Thyroid gland (tissue), 4 donors: Measurements from ENCODE around the gene RILPL1. TPM values are rescaled to one million over a fixed set of nuclear protein-coding genes. Genes with fewer than 3 reads are reported as not detected.
"Not testable (repeated sequence)": the region's sequence is repeated elsewhere in the genome, so short reads cannot be mapped to it uniquely, and the experiment has no call there.

Source experiments
- DNase-seq, 2 donors: peaks; one replicate each; pipeline ENCODE4 v3.0.0-alpha.2; 2019
- H3K27ac ChIP-seq, 3 donors: fragments of 200-600 bp; sonication (generic); 1 replicate in 2 of 3; 2 replicates in 1 of 3; pipeline ENCODE4 v1.5.1; 2016 to 2019; ENCODE audit warnings: mild to moderate bottlenecking in 1 of 3, moderate library complexity in 1 of 3
- H3K27me3 ChIP-seq: fragments of 200-600 bp; sonication (generic); one replicate; pipeline ENCODE4 v1.5.1; 2019
- H3K36me3 ChIP-seq, 2 donors: fragments of 200-600 bp; sonication (generic); one replicate each; pipeline ENCODE4 v1.5.1; 2016 to 2019
- H3K4me1 ChIP-seq, 2 donors: fragments of 200-600 bp; sonication (generic); one replicate each; pipeline ENCODE4 v1.5.1; 2017 to 2019
- H3K4me3 ChIP-seq, 3 donors: fragments of 200-600 bp; sonication (generic); replicated peaks in 1 of 3; 1 replicate in 2 of 3; 2 replicates in 1 of 3; pipeline ENCODE4 v1.5.1; 2016; ENCODE audit warnings: mild to moderate bottlenecking in 1 of 3
- H3K9me3 ChIP-seq: fragments of 200-600 bp; sonication (generic); one replicate; pipeline ENCODE4 v1.5.1; 2017
- POLR2A ChIP-seq, 2 donors: fragments of 450-650 bp; IDR thresholded peaks; one replicate each; pipeline ENCODE4 v1.6.1; 2017; ENCODE audit warnings: antibody characterized with exemption in 2 of 2, mild to moderate bottlenecking in 2 of 2, moderate library complexity in 1 of 2
- WGBS, 2 donors: methylation state at CpG; one replicate each; pipeline ENCODE4 v1.1.5; 2017; 5-methylcytosine and 5-hydroxymethylcytosine counted together
- intact Hi-C: fragments of 100-400 bp; cut with DNase I; formaldehyde crosslinking; loops from one replicate; pipeline ENCODE4 v1.15.1; 2023
- total RNA-seq, 4 donors: library from RNA; depleted of rRNA; stranded (reverse); fragments of >200 nt; gene quantifications; one replicate each; pipeline ENCODE4 v1.2.3, GENCODE V29; 2016
- TF ChIP-seq, protein P1 (sequence below), 6 experiments: fragments of 200-600 bp in 3 of 6; fragments of 450-650 bp in 3 of 6; sonication (generic) in 3 of 6; IDR thresholded peaks; one replicate each; pipeline ENCODE4 v1.5.1; 2016 to 2019; ENCODE audit warnings: antibody characterized with exemption in 6 of 6, mild to moderate bottlenecking in 2 of 6, inconsistent platforms in 1 of 6, moderate library complexity in 1 of 6

RILPL1 gene
- total RNA-seq, 4 donors from 2014 or later, result 22.0 to 37.8 (median 31.6) TPM

DNA sequence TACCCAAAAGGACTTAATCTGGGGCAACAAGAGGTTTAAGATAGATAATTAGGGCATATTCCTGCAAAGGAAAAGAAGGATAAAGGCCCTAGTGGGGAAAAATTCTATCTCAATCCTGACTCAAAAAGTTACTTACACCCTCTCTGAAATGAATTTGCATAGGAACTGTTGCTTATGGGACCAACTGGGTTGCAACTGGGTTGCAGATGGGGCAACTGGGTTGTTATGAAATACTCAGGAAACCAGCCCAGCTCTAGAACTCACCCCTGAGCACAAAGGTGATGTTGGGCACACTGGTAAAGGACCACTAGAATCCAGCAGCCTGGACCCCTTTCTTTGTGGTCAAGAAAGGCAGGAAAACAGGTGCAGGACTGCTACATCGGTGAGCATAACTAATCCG lies 17.2 kb upstream of the RILPL1 start:
- 95 to 97% methylated on average over 2 of the region's 2 CpGs for WGBS, 2 donors
- no peak for TF ChIP-seq POLR2A (IDR thresholded peaks at IDR 0.05)
- TF ChIP-seq, protein P1, sequence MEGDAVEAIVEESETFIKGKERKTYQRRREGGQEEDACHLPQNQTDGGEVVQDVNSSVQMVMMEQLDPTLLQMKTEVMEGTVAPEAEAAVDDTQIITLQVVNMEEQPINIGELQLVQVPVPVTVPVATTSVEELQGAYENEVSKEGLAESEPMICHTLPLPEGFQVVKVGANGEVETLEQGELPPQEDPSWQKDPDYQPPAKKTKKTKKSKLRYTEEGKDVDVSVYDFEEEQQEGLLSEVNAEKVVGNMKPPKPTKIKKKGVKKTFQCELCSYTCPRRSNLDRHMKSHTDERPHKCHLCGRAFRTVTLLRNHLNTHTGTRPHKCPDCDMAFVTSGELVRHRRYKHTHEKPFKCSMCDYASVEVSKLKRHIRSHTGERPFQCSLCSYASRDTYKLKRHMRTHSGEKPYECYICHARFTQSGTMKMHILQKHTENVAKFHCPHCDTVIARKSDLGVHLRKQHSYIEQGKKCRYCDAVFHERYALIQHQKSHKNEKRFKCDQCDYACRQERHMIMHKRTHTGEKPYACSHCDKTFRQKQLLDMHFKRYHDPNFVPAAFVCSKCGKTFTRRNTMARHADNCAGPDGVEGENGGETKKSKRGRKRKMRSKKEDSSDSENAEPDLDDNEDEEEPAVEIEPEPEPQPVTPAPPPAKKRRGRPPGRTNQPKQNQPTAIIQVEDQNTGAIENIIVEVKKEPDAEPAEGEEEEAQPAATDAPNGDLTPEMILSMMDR (IDR thresholded peaks at IDR 0.05), result no peak
- Histone ChIP-seq H3K9me3 (no peaks in the 10 kb centered on the region), H3K27me3 (no peaks in the 10 kb centered on the region), H3K27ac (no peak overlapping the region), H3K36me3 (no peaks in the 10 kb centered on the region), H3K4me3 (no peak overlapping the region), H3K4me1 (no peaks in the 10 kb centered on the region)
- intact Hi-C loops, result no loop called here
- no peak for DNase-seq

DNA sequence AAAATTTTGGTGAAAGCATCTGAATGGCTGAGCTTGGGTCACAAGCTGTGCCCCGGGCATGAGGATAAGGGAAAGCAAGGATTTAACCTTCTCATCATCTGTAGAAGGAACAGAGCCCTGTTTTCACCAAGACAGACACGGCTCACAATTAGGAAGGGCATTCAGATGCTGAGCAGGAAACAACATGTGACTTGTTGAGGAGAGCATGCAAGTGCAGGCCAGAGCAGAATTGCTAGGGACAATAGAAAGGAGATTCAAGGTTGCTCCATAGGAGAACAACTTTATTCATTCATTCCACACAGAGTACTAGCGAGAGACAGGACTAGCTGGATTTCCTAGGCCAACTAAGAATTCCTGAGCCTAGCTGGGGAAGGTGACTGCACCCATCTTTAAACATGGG lies 14.6 kb upstream of the RILPL1 start:
- intact Hi-C loops, result no loop called here
- Histone ChIP-seq H3K4me1 (no peaks in the 10 kb centered on the region), H3K27ac (no peak overlapping the region), H3K27me3 (no peaks in the 10 kb centered on the region), H3K4me3 (no peak overlapping the region), H3K9me3 (no peaks in the 10 kb centered on the region), H3K36me3 (no peaks in the 10 kb centered on the region)
- WGBS, 2 donors, result 61 to 64% methylated on average over 3 of the region's 3 CpGs
- TF ChIP-seq POLR2A (IDR thresholded peaks at IDR 0.05), result no peak
- TF ChIP-seq, protein P1 (IDR thresholded peaks at IDR 0.05), result no peak
- no peak for DNase-seq

DNA sequence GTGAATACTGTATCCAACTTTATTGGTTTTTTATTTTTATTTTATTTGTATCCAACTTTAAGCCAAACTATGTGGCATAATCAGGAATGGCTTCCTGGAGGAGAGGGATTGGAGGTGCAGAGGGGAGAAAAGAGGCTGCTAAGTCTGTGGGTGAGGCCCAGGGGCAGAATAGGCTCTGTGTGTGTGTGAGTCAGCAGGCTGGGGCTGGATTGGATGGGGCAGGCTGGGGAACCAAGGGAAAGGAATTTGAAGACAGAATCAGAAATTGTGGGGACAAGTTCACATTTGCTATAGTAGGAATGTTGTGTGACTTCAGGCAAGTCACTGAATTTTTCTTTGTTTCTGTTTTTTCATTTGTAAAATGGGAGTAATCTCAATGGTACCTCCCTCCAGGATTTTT lies 12.8 kb upstream of the RILPL1 start:
- no peak for TF ChIP-seq POLR2A (IDR thresholded peaks at IDR 0.05)
- TF ChIP-seq, protein P1 (IDR thresholded peaks at IDR 0.05), result no peak
- H3K36me3 ChIP-seq, result no peaks in the 10 kb centered on the region
- intact Hi-C loops, result no loop called here
- no peaks in the 10 kb centered on the region for H3K9me3 ChIP-seq
- DNase-seq, result no peak
- no peaks in the 10 kb centered on the region for H3K4me1 ChIP-seq
- H3K4me3 ChIP-seq, result no peak overlapping the region
- no peak overlapping the region for H3K27ac ChIP-seq
- H3K27me3 ChIP-seq, result no peaks in the 10 kb centered on the region

DNA sequence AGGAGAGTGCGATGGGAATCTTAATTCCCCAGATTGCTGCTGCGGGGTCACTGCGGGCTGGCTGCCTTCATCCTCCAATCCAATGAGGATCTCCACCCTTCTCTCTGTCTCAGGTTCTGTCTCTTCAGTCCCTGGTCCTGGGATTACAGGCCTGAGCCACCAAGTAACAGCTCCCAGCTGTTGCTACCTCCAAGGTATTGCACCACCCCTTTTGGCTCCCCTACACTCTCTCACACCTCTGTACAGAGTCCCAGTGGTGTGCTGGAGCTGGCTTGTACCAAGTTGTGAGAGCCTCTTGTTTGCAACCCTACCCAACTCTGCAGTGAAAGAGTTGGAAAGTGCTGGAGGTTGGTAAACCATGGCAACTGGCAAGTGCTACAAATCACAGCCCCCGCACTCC lies 10.0 kb upstream of the RILPL1 start:
- no peaks in the 10 kb centered on the region for H3K36me3 ChIP-seq
- no peaks in the 10 kb centered on the region for H3K4me1 ChIP-seq
- H3K27ac ChIP-seq, result no peak overlapping the region
- DNase-seq, result no peak
- no peak for TF ChIP-seq POLR2A (IDR thresholded peaks at IDR 0.05)
- TF ChIP-seq, protein P1 (IDR thresholded peaks at IDR 0.05), result no peak
- H3K27me3 ChIP-seq, result no peaks in the 10 kb centered on the region
- no peaks in the 10 kb centered on the region for H3K9me3 ChIP-seq
- H3K4me3 ChIP-seq, result no peak overlapping the region
- WGBS, 2 donors, result 78 to 98% methylated on average over 4 of the region's 4 CpGs
- intact Hi-C loops, result loop anchor here (5.0 kb wide), 1 partner anchor 34 kb away; no protein-coding TSS in a partner anchor

DNA sequence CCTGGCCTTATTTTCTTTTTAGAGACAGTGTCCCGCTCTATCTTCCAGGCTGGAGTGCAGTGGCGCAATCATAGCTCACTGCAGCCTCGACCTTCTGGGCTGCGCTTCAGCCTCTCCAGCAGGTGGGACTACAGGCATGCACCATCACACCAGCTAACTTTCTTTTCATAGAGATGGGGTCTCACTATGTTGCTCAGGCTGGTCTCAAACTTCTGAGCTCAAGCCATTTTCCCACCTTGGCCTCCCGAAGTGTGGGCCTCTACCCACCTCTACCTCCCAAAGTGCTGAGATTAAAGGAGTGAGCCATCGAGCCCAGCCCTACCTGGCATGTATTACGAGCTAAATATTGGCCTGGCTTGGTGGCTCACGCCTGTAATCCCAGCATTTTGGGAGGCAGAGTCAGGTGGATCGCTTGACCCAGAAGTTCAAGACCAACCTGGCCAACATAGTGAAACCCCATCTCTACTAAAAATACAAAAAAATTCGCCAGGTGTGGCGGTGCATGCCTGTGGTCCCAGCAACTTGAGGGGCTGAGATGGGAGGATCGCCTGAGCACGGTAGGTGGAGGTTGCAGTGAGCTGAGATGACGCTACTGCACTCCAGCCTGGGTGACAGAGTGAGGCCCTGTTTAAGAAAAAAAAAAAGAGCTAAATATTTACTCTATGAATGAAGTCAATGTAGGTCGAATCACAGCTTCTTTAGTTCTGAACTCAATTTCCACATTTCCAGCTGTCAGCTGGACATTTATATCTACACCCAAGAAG lies 7.6 kb upstream of the RILPL1 start:
- intact Hi-C loops, result loop anchor here (5.0 kb wide), 1 partner anchor 36 kb away; no protein-coding TSS in a partner anchor
- Histone ChIP-seq H3K9me3 (no peaks in the 10 kb centered on the region), H3K4me1 (no peaks in the 10 kb centered on the region), H3K27me3 (no peaks in the 10 kb centered on the region), H3K27ac (no peak overlapping the region), H3K4me3 (no peak overlapping the region), H3K36me3 (no peaks in the 10 kb centered on the region)
- WGBS, 2 donors, result 89 to 93% methylated on average over 15 of the region's 15 CpGs
- TF ChIP-seq, protein P1 (IDR thresholded peaks at IDR 0.05), result no peak
- TF ChIP-seq POLR2A (IDR thresholded peaks at IDR 0.05), result no peak
- DNase-seq, result no peak

DNA sequence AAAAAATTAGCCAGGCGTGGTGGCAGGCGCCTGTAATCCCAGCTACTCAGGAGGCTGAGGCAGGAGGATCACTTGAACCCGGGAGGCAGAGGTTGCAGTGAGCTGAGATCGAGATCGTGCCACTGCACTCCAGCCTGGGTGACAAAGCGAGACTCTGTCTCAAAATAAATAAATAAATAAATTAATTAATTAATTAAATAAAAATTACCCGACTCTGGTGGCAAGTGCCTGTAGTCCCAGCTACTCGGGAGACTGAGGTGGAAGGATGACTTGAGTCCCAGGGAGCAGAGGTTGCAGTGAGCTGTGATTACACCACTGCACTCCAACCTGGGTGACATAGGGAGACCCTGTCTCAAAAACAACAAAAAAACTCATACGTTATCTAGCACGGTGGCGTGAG lies 2.4 kb upstream of the RILPL1 start:
- WGBS, 2 donors, result 82 to 83% methylated on average over 11 of the region's 11 CpGs
- not testable (repeated sequence) for H3K27me3 ChIP-seq, H3K27ac ChIP-seq, DNase-seq, H3K9me3 ChIP-seq, H3K4me3 ChIP-seq, H3K36me3 ChIP-seq
- H3K4me1 ChIP-seq, result peaks cover 20 to 27% of the 10 kb centered on the region in 2 donors
- intact Hi-C loops, result loop anchor here (10.0 kb wide), 1 partner anchor 61 kb away; no protein-coding TSS in a partner anchor
